HL-60/S4 (cell line): ENCODE measurements around the gene NCBP1.
"Not testable (repeated sequence)": the region's sequence is repeated elsewhere in the genome, so short reads cannot be mapped to it uniquely, and the experiment has no call there.

Experiments
- in situ Hi-C: fragments of 300-500 bp; cut with MboI; formaldehyde crosslinking; loops from 2 replicates; pipeline ENCODE4 v1.14.3; 2022; ENCODE audit warnings: low sequenced_read_pairs

Gene NCBP1, protein sequence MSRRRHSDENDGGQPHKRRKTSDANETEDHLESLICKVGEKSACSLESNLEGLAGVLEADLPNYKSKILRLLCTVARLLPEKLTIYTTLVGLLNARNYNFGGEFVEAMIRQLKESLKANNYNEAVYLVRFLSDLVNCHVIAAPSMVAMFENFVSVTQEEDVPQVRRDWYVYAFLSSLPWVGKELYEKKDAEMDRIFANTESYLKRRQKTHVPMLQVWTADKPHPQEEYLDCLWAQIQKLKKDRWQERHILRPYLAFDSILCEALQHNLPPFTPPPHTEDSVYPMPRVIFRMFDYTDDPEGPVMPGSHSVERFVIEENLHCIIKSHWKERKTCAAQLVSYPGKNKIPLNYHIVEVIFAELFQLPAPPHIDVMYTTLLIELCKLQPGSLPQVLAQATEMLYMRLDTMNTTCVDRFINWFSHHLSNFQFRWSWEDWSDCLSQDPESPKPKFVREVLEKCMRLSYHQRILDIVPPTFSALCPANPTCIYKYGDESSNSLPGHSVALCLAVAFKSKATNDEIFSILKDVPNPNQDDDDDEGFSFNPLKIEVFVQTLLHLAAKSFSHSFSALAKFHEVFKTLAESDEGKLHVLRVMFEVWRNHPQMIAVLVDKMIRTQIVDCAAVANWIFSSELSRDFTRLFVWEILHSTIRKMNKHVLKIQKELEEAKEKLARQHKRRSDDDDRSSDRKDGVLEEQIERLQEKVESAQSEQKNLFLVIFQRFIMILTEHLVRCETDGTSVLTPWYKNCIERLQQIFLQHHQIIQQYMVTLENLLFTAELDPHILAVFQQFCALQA

DNA sequence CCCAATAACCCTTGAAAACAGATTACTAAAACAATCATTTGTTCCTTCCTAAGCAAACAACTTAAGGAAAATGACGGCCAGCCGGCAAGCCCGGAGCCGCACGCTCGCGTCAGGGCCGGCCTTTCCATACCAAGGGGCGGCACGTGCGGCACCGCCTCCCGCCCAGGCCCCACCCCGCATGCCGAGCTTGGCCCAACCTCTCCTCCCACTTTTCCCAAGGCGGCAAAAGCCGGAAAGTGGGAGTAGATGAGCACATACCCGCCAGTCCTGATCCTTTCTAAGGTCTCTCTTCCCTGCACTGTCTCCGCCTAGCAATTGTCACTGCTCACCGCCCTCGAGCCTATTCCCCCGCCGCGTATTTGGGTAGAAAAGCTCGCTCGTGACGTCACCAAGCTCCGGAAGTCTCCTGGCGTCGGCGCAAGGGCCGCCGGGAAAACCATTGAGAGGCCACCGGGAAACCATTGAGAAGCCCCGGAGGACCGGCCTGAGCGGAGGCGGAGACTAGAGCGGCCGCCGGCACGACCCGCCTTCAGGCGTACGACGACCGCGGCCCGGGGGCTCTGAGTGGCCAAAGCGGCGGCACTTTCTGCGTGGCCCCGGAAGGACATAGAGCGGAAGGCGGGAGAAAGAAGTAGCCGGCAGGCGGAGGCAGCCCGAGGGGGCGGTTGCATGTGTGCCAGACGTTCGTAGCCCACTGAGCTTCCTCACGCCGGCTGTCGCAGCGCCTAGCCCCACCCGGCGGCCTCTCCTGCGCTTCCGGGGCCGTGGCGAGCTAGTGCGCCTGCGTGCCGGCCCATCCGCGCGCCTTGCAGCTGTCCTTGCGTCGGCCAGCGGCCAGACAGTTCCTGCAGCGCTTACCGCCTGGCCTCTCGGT, at the start of gene NCBP1, which contains the start of gene TSTD2:
NCBP1 (plus strand) TSS at position 837 of the 874 bp plus-strand sequence. CDS start 61 bp downstream, outside the sequence.
TSTD2 (minus strand) TSS at position 384 of the 874 bp plus-strand sequence. CDS start 5,806 bp downstream, outside the sequence.
- in situ Hi-C loops: no loop called here

DNA sequence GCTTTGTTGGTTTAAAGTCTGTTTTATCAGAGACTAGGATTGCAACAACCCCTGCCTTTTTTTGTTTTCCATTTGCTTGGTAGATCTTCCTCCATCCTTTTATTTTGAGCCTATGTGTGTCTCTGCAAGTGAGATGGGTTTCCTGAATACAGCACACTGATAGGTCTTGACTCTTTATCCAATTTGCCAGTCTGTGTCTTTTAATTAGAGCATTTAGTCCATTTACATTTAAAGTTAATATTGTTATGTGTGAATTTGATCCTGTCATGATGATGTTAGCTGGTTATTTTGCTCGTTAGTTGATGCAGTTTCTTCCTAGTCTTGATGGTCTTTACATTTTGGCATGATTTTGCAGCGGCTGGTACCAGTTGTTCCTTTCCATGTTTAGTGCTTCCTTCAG, 48.8 kb upstream of the NCBP1 start:
- in situ Hi-C loops: not testable (repeated sequence)

DNA sequence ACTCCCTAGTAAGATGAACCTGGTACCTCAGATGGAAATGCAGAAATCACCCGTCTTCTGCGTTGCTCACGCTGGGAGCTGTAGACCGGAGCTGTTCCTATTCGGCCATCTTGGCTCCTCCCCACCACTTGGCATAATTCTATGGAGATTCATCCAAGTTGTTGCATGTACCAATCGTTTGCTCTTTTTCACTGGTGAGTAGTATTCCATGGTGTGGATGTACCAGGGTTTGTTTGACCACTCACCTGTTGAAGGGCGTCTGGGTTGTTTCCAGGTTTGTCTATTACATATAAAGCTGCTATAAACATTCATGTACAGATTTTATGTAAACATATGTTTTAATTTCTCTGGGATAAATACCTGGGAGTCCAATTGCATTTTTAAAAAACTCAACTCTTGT, 46.7 kb upstream of the NCBP1 start:
- in situ Hi-C loops: not testable (repeated sequence)

DNA sequence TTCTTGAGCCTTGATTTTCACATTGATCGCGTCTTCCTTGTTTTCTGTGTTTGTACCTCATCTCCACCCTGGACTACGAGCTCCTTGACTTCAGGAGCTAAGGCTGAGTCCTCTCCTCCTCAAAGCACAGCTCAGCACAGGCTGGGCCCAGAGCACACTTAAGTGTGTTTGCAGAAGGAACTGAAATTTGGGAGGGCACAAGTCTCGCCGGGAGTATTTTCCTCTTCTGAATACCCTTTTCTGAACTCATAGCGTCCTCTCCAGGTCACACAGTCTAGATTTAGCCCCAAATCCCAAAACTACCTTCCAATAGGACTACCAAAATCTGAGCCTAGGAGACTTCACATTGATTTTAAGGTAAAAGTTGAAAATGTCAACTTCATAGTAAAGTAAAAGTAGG, 42.1 kb upstream of the NCBP1 start:
- in situ Hi-C loops: no loop called here

DNA sequence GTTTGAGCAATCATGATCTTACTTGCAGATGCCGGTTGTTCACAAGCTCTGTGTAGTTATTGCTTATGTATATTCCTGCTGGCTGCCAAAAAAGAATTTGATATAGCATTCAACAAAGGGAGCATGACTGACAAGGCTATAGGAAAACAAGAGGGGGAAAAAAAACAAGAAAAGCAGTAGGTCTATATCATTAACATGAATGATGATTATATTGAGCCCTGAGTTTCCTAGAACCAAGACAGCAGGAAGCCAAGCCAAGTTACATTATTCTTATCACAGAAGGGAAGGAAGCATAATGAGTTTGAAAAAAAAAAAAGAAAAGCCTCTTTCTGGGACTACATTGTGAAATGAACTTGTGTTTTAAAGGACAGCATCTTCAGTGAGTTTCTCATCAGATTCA, 41.5 kb upstream of the NCBP1 start:
- in situ Hi-C loops: no loop called here

DNA sequence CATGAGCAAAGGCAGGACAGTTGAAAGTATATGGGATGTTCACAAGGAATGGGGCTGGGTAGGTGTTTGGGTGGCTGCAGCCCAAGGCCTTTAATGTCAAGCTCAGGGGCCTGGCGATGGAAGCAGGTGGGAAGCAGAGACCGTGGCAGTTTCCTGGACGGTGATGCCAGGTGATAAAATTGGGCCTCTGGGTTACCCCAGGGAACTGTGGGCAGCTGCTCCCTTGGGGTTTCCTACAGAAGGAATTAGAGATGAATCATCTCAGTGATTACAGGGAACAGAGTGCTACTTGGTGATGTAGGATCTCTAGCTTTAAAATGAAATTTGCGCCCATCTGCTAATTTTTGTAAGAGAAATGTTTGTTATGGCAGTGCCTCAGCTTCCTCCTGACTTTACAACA, 39.7 kb upstream of the NCBP1 start:
- in situ Hi-C loops: no loop called here

DNA sequence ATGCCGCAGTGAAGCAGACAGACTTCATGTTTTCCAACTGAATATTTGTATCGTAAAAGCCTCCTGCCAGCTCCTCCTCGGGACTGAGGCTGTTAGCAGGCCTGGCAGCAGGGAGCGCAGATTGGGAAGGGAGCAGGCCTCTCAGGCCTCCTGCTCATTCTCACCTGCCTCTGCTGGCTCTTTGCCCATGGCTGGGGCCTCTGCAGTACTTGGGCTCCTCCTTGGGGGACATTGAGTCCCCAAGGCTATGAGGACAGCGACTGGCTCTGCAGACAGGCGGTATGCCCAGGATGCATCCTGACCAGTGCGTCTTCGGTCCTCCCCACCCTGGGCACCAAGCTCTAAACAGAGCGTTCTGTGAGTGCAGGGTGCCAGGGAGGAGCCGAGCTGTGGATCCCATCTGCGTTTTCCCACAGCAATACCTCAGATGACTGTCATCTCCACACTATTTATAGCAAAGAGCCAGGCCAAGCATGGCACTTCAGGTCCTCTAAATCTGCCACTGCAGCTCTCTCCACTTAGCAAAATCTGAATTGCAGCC, 39.2 kb upstream of the NCBP1 start:
- in situ Hi-C loops: no loop called here

DNA sequence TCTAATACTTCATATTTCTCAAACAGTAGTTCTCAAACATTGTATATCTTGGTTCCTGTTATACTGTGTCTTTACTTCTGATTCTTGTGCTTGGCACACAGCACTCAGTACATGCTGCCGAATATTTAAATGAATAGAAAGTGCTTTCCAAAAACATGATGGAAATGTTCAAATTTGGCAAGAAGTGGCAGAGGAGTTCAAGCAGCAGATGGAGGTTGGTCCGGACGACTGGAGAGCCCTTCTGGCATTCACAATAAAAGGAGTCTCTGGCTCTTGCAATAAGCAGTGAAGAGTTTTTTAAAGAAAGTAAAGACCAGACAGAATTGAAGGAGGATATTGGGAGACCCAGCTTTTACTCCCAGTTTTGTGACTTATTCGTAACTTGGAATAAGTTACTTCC, 36.7 kb upstream of the NCBP1 start:
- in situ Hi-C loops: no loop called here

DNA sequence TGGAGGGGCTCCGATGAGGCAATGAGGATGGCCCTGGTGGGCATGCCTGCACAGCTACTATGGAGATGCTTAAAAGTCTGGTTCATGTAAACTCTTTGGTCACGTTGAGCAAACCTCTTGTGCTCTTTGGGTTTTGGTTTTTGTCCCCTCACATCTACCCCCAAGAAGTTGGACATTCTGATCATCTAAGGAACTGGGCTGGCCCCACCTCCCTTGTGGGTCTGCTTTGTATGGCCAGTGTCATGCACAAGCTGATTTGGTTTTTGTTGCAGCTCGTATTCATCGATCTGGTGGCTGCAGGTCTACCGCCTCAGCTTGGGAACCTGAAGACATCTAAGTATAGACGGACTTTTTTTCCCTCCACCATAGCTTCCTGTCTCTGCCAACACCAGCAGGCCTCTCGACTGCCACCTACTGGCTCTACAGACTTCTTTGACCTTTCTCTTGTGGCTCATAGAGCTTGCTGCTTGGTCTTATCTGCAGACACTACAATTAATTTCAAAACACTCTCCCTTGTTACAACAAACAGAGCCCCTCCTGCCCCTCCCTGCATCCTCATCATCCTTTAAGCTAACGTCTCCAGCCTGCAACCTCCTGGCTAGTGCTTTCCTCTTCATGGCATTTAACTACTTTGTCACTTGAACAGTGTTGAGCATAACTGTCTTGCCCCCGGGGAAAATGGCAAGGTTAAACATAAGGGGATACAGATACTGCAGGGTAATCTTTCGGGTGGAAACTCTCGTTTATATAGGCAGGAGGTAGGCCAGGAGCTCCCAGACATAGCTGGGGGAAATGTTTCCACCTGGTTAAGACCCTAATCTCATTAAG, 34.9 kb upstream of the NCBP1 start:
- in situ Hi-C loops: no loop called here

DNA sequence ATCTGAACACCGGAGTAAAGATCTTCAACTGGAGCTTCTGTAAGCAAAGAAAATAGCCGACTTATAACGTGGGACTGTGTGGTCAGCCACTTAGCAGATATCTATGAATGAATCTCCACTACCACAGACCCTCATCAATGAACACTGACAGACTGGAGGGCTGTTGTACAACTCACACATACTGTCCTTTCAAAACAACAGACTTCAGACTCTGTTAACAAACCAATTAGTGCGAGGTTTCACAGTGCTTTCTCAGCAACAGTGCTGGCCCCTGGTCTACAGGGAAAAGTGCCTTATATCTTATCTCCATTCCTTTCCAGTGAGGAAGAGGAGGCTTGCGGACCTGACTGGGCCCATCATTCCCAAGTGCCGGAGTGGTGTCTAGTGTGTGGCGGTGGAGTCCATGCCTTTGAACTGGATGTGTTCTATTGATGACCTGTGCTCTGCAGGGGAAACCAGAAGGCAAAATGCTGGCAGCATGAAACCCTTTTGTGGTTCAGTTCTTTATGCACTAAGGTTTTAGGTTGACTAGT, 34.2 kb upstream of the NCBP1 start:
- in situ Hi-C loops: no loop called here

DNA sequence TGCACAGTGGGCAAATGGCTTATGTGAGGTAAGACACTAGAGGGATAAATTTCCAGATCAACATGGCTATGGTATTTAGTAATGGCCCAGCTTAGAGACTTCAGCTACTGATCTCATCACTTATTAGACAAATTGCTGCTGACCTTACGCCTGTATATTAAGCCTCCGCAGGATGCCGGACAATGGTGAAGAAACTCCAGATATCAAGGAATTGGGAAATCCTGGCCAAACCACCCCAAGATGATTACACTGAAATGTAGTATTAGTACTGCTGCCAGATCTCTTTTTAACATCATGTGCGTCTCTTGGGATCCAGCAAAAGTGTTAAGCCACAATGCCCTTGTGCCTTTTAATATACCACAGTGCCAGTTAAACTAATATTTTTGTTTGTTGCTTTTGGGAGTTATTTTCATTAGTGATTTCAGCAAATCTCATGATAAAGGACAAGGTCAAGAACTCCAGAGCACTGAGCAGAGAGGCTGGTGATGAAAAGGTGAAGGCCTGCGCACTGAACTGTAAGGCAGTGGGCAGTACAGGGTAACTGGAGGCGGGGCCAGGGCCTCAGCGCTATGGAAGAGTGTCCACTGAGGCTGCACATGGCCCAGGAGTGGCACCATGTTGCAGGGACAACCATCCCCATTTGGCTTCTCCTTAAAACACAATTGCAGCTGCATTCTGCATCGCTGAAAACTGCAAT, 32.9 kb upstream of the NCBP1 start:
- in situ Hi-C loops: loop anchor here (25.0 kb wide), 1 partner anchor 738 kb away; the partner anchor contains the start of gene ZNF782

DNA sequence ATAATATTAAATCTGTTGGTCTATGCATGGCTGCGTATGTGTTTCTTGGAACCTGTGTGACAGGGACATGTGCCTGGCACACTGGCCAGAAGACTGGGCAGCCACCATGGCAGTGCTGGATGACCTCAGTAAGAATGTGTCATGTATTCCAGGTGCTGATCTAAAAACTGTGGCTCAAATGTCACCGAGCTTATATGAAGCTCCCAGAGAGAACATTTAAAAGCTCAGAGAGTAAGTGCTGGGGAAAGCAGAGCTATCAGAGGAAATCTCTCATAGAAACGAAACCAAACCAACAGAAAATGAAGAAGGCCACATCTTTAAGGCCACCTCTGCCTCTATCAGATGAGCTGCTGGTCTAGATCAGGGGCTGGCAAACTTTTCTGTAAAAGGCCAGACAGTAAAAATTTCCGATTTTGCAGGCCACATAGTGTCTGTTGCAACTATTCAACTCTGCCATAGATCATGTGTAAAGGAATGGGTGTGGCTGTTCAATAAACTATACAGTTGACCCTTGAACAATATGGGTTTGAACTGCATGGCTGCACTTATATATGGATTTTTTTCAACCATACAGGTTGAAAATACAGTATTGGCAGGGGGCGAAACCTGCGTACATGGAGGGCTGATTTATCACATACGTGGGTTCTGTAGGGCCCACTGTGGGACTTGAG, 32.3 kb upstream of the NCBP1 start:
- in situ Hi-C loops: loop anchor here (25.0 kb wide), 1 partner anchor 739 kb away; the partner anchor contains the start of gene ZNF782

DNA sequence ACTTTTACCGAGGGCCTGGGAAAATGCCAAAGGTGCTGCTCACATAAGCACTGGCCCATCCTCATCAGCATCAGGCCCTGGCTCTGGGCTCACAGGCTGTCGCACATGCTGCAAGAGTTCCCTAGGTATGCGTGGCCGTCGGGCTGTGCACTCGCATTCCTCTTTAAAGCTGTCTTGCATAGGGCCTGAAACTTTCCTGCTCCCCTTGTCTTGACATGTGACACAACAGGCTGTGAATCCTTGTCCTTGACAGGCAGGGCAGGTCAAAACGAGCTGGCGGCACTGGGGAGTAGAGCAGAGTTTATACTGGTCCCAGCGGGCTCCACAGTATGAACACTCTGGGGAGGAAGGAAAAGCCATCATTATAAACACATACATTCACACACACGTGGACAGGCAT, 31.2 kb upstream of the NCBP1 start:
- in situ Hi-C loops: loop anchor here (25.0 kb wide), 1 partner anchor 740 kb away; the partner anchor contains the start of gene ZNF782

DNA sequence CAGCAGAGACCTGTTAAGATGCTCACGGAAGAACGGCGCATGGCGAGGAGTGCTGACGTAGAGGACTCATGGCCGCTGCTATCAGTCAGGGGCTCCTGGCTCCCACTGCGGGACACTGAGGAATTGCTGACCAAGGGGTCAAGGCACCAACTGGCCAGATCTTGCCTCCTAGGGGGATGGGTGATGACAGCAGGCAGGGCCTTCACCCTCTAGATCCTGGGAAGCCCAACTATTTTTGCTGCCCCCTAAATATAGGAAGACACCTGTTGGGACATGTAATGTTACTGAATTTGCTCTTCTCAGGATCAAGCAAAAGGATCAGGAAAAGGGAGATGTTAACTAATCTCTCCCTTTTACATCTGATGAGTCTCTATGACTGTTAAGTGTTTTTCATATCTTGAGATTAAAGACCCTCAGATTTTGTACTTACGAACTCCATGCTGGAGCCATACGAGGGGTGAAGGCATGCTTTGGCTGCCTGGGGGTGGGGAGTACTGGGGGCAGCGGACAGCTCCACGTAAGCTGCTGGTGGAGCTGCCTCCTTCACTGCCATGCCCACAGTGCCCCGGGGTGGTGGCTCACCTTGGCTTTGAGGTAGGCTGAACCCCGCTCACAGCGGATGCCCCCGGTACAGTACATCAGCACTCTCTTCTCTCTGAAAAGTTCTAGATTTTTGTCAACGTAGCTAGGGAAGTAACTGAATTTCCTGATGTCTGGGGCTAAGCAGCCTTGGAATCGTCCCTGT, 28.5 kb upstream of the NCBP1 start:
- in situ Hi-C loops: loop anchor here (25.0 kb wide), 1 partner anchor 743 kb away; the partner anchor contains the start of gene ZNF782

DNA sequence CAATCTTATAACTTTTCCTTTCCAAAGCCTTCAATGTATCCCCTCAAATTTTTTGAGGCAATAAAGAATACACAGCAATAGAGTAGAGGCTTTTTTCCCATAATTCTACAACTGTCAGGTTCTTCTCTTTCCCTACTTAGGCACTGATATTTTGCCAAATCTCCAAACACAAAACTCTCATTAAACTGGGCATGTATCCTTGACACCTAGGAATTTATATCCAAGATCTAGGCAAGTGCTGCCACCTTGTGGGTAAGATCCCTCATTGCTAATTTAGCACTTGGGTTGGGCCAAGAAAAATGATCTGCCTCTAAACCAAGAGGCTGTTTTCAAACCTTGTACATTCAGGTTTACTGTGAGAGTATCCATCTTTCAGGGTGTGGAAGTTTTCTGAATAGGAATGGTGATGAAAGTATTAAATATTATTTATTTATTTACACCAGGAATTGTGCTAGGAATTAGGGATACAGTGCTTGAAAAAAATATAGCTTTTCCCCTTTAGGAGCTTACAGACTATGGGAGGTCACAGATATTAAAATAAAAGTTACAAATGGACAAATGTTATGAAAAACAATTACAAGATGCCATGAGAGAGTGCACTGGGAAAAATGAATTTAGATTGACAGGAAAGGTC, 18.1 kb upstream of the NCBP1 start:
- in situ Hi-C loops: loop anchor here (10.0 to 25.0 kb wide), 2 partner anchors 231 to 753 kb away; partner anchors contain the start of gene ZNF782

DNA sequence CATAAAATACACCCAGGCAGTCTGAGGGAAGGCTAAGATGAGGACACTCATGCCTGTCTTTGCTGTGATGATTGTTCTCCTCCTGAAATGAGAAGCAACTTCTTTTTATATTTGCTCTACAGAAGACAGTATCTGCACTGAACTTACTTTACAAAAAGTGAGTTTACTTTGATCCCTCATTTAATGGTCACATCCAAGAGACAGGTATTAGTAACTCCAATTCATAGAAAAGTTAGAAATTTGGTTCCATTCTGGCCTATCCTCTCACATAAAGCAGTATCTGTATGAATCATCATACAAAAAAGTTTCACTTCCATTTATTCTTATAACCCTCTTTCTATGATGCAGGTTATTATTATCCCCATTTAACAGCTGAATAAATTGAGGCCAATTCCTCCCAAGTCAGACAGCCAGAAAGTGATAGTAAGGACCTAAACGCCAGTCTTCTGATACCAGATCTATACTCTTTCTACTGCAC, 15.6 kb upstream of the NCBP1 start:
- in situ Hi-C loops: loop anchor here (10.0 to 25.0 kb wide), 2 partner anchors 233 to 756 kb away; partner anchors contain the start of gene ZNF782
